C1 segment of cervical spinal cord (tissue), 14 donors: ENCODE data around the gene ROPN1B.
A peak's percentile ranks its signal among the peaks of the same experiment; 100 is the strongest.

Experiments
- DNase-seq, 14 donors: peaks; one replicate each; lab custom pipeline; 2025; lab: John Stamatoyannopoulos, UW

The ROPN1B gene

GRCh38 chr3:126003447-126004190 is 34.6 kb downstream of the ROPN1B start:
- DNase-seq, result no peak

- DNase-seq, result no peak
These were observed 35.2 kb downstream of the ROPN1B start for GRCh38 chr3:126004217-126004616.

GRCh38 chr3:126004692-126005091 is 35.7 kb downstream of the ROPN1B start:
- DNase-seq, result no peak

GRCh38 chr3:126005951-126006350 is 37.0 kb downstream of the ROPN1B start:
- DNase-seq, result no peak

GRCh38 chr3:126008219-126008618 is 39.2 kb downstream of the ROPN1B start:
- DNase-seq, result no peak

- no peak for DNase-seq
These were observed 40.2 kb downstream of the ROPN1B start for GRCh38 chr3:126009181-126009580.

GRCh38 chr3:126013751-126014156 is 44.8 kb downstream of the ROPN1B start:
- DNase-seq, result no peak

GRCh38 chr3:126014252-126014651 is 45.3 kb downstream of the ROPN1B start:
- no peak for DNase-seq

- no peak for DNase-seq
These were observed 46.1 kb downstream of the ROPN1B start for GRCh38 chr3:126015075-126015474.

GRCh38 chr3:126016616-126017015 is 47.6 kb downstream of the ROPN1B start:
- no peak for DNase-seq

- no peak for DNase-seq
These were observed 48.4 kb downstream of the ROPN1B start for GRCh38 chr3:126017362-126017761.

- no peak for DNase-seq
These were observed 49.6 kb downstream of the ROPN1B start for GRCh38 chr3:126018545-126018944.

GRCh38 chr3:126018995-126019394 is 50.0 kb downstream of the ROPN1B start:
- no peak for DNase-seq

- no peak for DNase-seq
These were observed 50.7 kb downstream of the ROPN1B start for GRCh38 chr3:126019683-126020082.

- no peak for DNase-seq
These were observed 52.2 kb downstream of the ROPN1B start for GRCh38 chr3:126021224-126021623.

GRCh38 chr3:126021702-126022101 is 52.7 kb downstream of the ROPN1B start:
- no peak for DNase-seq

- DNase-seq, result peak in 1 of 14 donors; percentile 23
These were observed 53.9 kb downstream of the ROPN1B start for GRCh38 chr3:126022741-126023359.

- no peak for DNase-seq
These were observed 54.4 kb downstream of the ROPN1B start for GRCh38 chr3:126023390-126023789.

- peak in 1 of 14 donors; percentile 21 for DNase-seq
These were observed 55.3 kb downstream of the ROPN1B start for GRCh38 chr3:126024049-126024854.

- no peak for DNase-seq
These were observed 56.2 kb downstream of the ROPN1B start for GRCh38 chr3:126025116-126025729.

- DNase-seq, result no peak
These were observed 56.9 kb downstream of the ROPN1B start for GRCh38 chr3:126025862-126026261.

GRCh38 chr3:126026277-126026751 is 57.3 kb downstream of the ROPN1B start:
- no peak for DNase-seq
